ENCODE data around the gene GMIP.

The GMIP gene

GRCh38 chr19:19661141-19661674 is 17.8 kb upstream of the GMIP start:
- no peaks in the 10 kb centered on the region for H3K9me3 ChIP-seq
- no peak for DNase-seq
- H3K4me1 ChIP-seq = no peaks in the 10 kb centered on the region; the same call in 1 of the 2 replicates
- peaks cover 43% of the 10 kb centered on the region for H3K36me3 ChIP-seq
- H3K27me3 ChIP-seq = no peaks in the 10 kb centered on the region
- TF ChIP-seq CTCF (IDR thresholded peaks at IDR 0.05; ENCODE audit: low read depth, low read length) = no peak
- H3K4me3 ChIP-seq (ENCODE audit: low read depth, low read length) = peak overlapping the region; percentile 98

GRCh38 chr19:19659646-19660245 is 16.3 kb upstream of the GMIP start:
- H3K9me3 ChIP-seq = no peaks in the 10 kb centered on the region
- no peaks in the 10 kb centered on the region; the same call in 1 of the 2 replicates for H3K4me1 ChIP-seq
- no peak for TF ChIP-seq CTCF (IDR thresholded peaks at IDR 0.05; ENCODE audit: low read depth, low read length)
- peaks cover 58% of the 10 kb centered on the region for H3K36me3 ChIP-seq
- no peak overlapping the region for H3K4me3 ChIP-seq (ENCODE audit: low read depth, low read length)
- no peak for DNase-seq
- no peaks in the 10 kb centered on the region for H3K27me3 ChIP-seq

GRCh38 chr19:19657397-19657783 is 13.9 kb upstream of the GMIP start:
- H3K9me3 ChIP-seq = no peaks in the 10 kb centered on the region
- no peaks in the 10 kb centered on the region for H3K27me3 ChIP-seq
- peaks cover 78% of the 10 kb centered on the region for H3K36me3 ChIP-seq
- TF ChIP-seq CTCF (IDR thresholded peaks at IDR 0.05; ENCODE audit: low read depth, low read length) = no peak
- DNase-seq = peak; percentile 68
- no peaks in the 10 kb centered on the region; the same call in 1 of the 2 replicates for H3K4me1 ChIP-seq
- no peak overlapping the region for H3K4me3 ChIP-seq (ENCODE audit: low read depth, low read length)

- no peak for TF ChIP-seq CTCF (IDR thresholded peaks at IDR 0.05; ENCODE audit: low read depth, low read length)
- no peaks in the 10 kb centered on the region for H3K27me3 ChIP-seq
- DNase-seq = no peak
- H3K4me3 ChIP-seq (ENCODE audit: low read depth, low read length) = no peak overlapping the region
- H3K9me3 ChIP-seq = no peaks in the 10 kb centered on the region
- H3K4me1 ChIP-seq = no peaks in the 10 kb centered on the region; the same call in 1 of the 2 replicates
- H3K36me3 ChIP-seq = peaks cover 84% of the 10 kb centered on the region
These were observed 13.3 kb upstream of the GMIP start for GRCh38 chr19:19656451-19657396.

- Histone ChIP-seq H3K9me3 (no peaks in the 10 kb centered on the region), H3K27me3 (no peaks in the 10 kb centered on the region), H3K36me3 (peaks cover 88% of the 10 kb centered on the region), H3K4me3 (ENCODE audit: low read depth, low read length) (no peak overlapping the region), H3K4me1 (no peaks in the 10 kb centered on the region)
- DNase-seq = no peak
- no peak for TF ChIP-seq CTCF (IDR thresholded peaks at IDR 0.05; ENCODE audit: low read depth, low read length)
These were observed 12.3 kb upstream of the GMIP start for GRCh38 chr19:19655641-19656343.
